ENCODE measurements around the gene MACROD1.

GRCh38 chr11:64206457-64207255 lies 40.7 kb upstream of the MACROD1 start, which contains the start of gene FERMT3:
- TF ChIP-seq GATA3 (IDR thresholded peaks at IDR 0.05; ENCODE audit: low read depth, low read length), result no peak
- no peak for TF ChIP-seq GATA2 (IDR thresholded peaks at IDR 0.05; ENCODE audit: low read depth, low read length)
